Activated naive CD4-positive, alpha-beta T cell treated with anti-CD3 and anti-CD28 coated beads for 36 hours (primary cell): Measurements from ENCODE around the gene LCA5. TPM values are rescaled to one million over a fixed set of nuclear protein-coding genes. Genes with fewer than 3 reads are reported as not detected.
"Not testable (repeated sequence)": the region's sequence is repeated elsewhere in the genome, so short reads cannot be mapped to it uniquely, and the experiment has no call there.

Experiments
- CTCF ChIA-PET: fragments of 350-600 bp; sonication (Branson Sonifier 250); formaldehyde crosslinking; loops from one replicate; lab custom pipeline; 2021; ENCODE audit warnings: antibody characterized with exemption; lab: Charles Lee
- DNase-seq: peaks from one replicate; pipeline ENCODE4 v3.0.0-alpha.2; 2020
- H3K27ac Mint-ChIP-seq: one replicate; pipeline ENCODE4 v1.8.0; 2021; ENCODE audit warnings: mild to moderate bottlenecking, mixed read lengths
- H3K27me3 Mint-ChIP-seq: one replicate; pipeline ENCODE4 v1.8.0; 2021; ENCODE audit warnings: low read depth, mixed read lengths
- H3K36me3 Mint-ChIP-seq: one replicate; pipeline ENCODE4 v1.8.0; 2021; ENCODE audit warnings: low read depth, mixed read lengths
- H3K4me1 Mint-ChIP-seq: one replicate; pipeline ENCODE4 v1.8.0; 2021; ENCODE audit warnings: low read depth, mixed read lengths
- H3K4me3 Mint-ChIP-seq: one replicate; pipeline ENCODE4 v1.8.0; 2021; ENCODE audit warnings: mild to moderate bottlenecking, moderate library complexity, mixed read lengths
- H3K9me3 Mint-ChIP-seq: one replicate; pipeline ENCODE4 v1.8.0; 2021; ENCODE audit warnings: mixed read lengths
- intact Hi-C: fragments of 100-400 bp; cut with micrococcal nuclease; formaldehyde crosslinking; loops from one replicate; pipeline ENCODE4 v1.15.1; 2023
- total RNA-seq, 2 experiments: library from RNA; stranded (reverse); gene quantifications; one replicate each; pipeline ENCODE4 v1.2.3, GENCODE V29; 2021

LCA5 gene
- under 1 TPM; 0.22 to 0.29 TPM for total RNA-seq

- no peak within 1 kb of the TSS for H3K27ac Mint-ChIP-seq
- DNase-seq = peak; percentile 90
- peaks cover 8% of the 10 kb centered on the region for H3K27me3 Mint-ChIP-seq
- H3K9me3 Mint-ChIP-seq = no peaks in the 10 kb centered on the region
- intact Hi-C loops = loop anchor here (1.0 to 2.0 kb wide), 6 partner anchors 135 to 668 kb away; partner anchors contain the start of genes BCKDHB and PHIP
- no peaks in the 10 kb centered on the region for H3K4me1 Mint-ChIP-seq
- H3K36me3 Mint-ChIP-seq = no peaks in the 10 kb centered on the region
- CTCF ChIA-PET = interaction anchor here (0.5 to 0.9 kb wide), 3 partner anchors 135 to 170 kb away, joined by 3 to 4 read pairs (median 4); no protein-coding TSS in a partner anchor
- H3K4me3 Mint-ChIP-seq = no peak within 1 kb of the TSS
These were observed at the start of gene LCA5 for GRCh38 chr6:79536954-79537747. Gene LCA5 (minus strand): TSS chr6:79537430. CDS start chr6:79518894, 18,536 bp downstream.

GRCh38 chr6:79586548-79586947, 49.3 kb upstream of the LCA5 start:
- H3K36me3 Mint-ChIP-seq = no peaks in the 10 kb centered on the region
- H3K27me3 Mint-ChIP-seq = no peaks in the 10 kb centered on the region
- no peak overlapping the region for H3K27ac Mint-ChIP-seq
- intact Hi-C loops = no loop called here
- no peak overlapping the region for H3K4me3 Mint-ChIP-seq
- no peaks in the 10 kb centered on the region for H3K4me1 Mint-ChIP-seq
- peaks cover 15% of the 10 kb centered on the region for H3K9me3 Mint-ChIP-seq
- DNase-seq = no peak
- CTCF ChIA-PET = no interaction called here

- CTCF ChIA-PET = no interaction called here
- H3K36me3 Mint-ChIP-seq = no peaks in the 10 kb centered on the region
These were observed 47.1 kb upstream of the LCA5 start for GRCh38 chr6:79584332-79584731.

GRCh38 chr6:79577926-79578325, 40.7 kb upstream of the LCA5 start:
- H3K27ac Mint-ChIP-seq, H3K4me1 Mint-ChIP-seq, H3K36me3 Mint-ChIP-seq, H3K4me3 Mint-ChIP-seq, H3K27me3 Mint-ChIP-seq, intact Hi-C loops, DNase-seq: not testable (repeated sequence)
- H3K9me3 Mint-ChIP-seq = peaks cover 28% of the 10 kb centered on the region
- CTCF ChIA-PET = interaction anchor here (1.3 kb wide), 1 partner anchor 94 kb away, joined by 5 read pairs; no protein-coding TSS in a partner anchor

More at GRCh38 chr6:79584332-79584731, 47.1 kb upstream of the LCA5 start:
- intact Hi-C loops = no loop called here
- Mint-ChIP-seq H3K4me1 (no peaks in the 10 kb centered on the region), H3K9me3 (peaks cover 31% of the 10 kb centered on the region), H3K27ac (no peak overlapping the region), H3K4me3 (no peak overlapping the region), H3K27me3 (peaks cover 2% of the 10 kb centered on the region)
- DNase-seq = no peak

GRCh38 chr6:79574630-79575225, 37.5 kb upstream of the LCA5 start:
- no peak for DNase-seq
- Mint-ChIP-seq H3K9me3 (peaks cover 2% of the 10 kb centered on the region), H3K27ac (no peak overlapping the region), H3K27me3 (no peaks in the 10 kb centered on the region), H3K4me1 (no peaks in the 10 kb centered on the region), H3K36me3 (no peaks in the 10 kb centered on the region), H3K4me3 (no peak overlapping the region)
- intact Hi-C loops = no loop called here
- CTCF ChIA-PET = interaction anchor here (0.7 kb wide), 1 partner anchor 13 kb away, joined by 3 read pairs; no protein-coding TSS in a partner anchor

GRCh38 chr6:79574174-79574573, 36.9 kb upstream of the LCA5 start:
- intact Hi-C loops = no loop called here
- Mint-ChIP-seq H3K36me3 (no peaks in the 10 kb centered on the region), H3K4me3 (no peak overlapping the region), H3K27me3 (no peaks in the 10 kb centered on the region), H3K4me1 (no peaks in the 10 kb centered on the region), H3K27ac (no peak overlapping the region), H3K9me3 (no peaks in the 10 kb centered on the region)
- DNase-seq = no peak
- CTCF ChIA-PET = interaction anchor here (0.7 kb wide), 1 partner anchor 12 kb away, joined by 6 read pairs; no protein-coding TSS in a partner anchor

- CTCF ChIA-PET = interaction anchor here (0.6 to 2.1 kb wide), 15 partner anchors 60 to 299 kb away, joined by 3 to 19 read pairs (median 3); partner anchors contain the start of gene SH3BGRL2
- Mint-ChIP-seq H3K36me3 (no peaks in the 10 kb centered on the region), H3K27ac (no peak overlapping the region), H3K4me3 (no peak overlapping the region), H3K9me3 (no peaks in the 10 kb centered on the region), H3K27me3 (no peaks in the 10 kb centered on the region), H3K4me1 (no peaks in the 10 kb centered on the region)
- DNase-seq = no peak
- intact Hi-C loops = no loop called here
These were observed 33.8 kb upstream of the LCA5 start for GRCh38 chr6:79571030-79571367.

- Mint-ChIP-seq H3K36me3 (no peaks in the 10 kb centered on the region), H3K27ac (no peak overlapping the region), H3K4me3 (no peak overlapping the region), H3K4me1 (no peaks in the 10 kb centered on the region), H3K9me3 (no peaks in the 10 kb centered on the region), H3K27me3 (no peaks in the 10 kb centered on the region)
- CTCF ChIA-PET = interaction anchor here (0.6 to 2.1 kb wide), 15 partner anchors 19 to 300 kb away, joined by 3 to 19 read pairs (median 3); partner anchors contain the start of gene SH3BGRL2
- intact Hi-C loops = loop anchor here (1.0 kb wide), 4 partner anchors 102 to 298 kb away; no protein-coding TSS in a partner anchor
- DNase-seq = no peak
These were observed 33.1 kb upstream of the LCA5 start for GRCh38 chr6:79570129-79571029.

- Mint-ChIP-seq H3K4me3 (no peak overlapping the region), H3K36me3 (no peaks in the 10 kb centered on the region), H3K4me1 (no peaks in the 10 kb centered on the region), H3K9me3 (no peaks in the 10 kb centered on the region), H3K27me3 (no peaks in the 10 kb centered on the region), H3K27ac (no peak overlapping the region)
- DNase-seq = no peak
- intact Hi-C loops = no loop called here
- CTCF ChIA-PET = no interaction called here
These were observed 31.8 kb upstream of the LCA5 start for GRCh38 chr6:79568996-79569395.

GRCh38 chr6:79564636-79565035, 27.4 kb upstream of the LCA5 start:
- DNase-seq = no peak
- Mint-ChIP-seq H3K27me3 (no peaks in the 10 kb centered on the region), H3K9me3 (no peaks in the 10 kb centered on the region), H3K36me3 (no peaks in the 10 kb centered on the region), H3K4me3 (no peak overlapping the region), H3K27ac (no peak overlapping the region), H3K4me1 (no peaks in the 10 kb centered on the region)
- CTCF ChIA-PET = interaction anchor here (0.7 kb wide), 1 partner anchor 304 kb away, joined by 3 read pairs; no protein-coding TSS in a partner anchor
- intact Hi-C loops = no loop called here

GRCh38 chr6:79559706-79560105, 22.5 kb upstream of the LCA5 start:
- H3K36me3 Mint-ChIP-seq = no peaks in the 10 kb centered on the region
- H3K9me3 Mint-ChIP-seq = no peaks in the 10 kb centered on the region
- DNase-seq = no peak
- no peaks in the 10 kb centered on the region for H3K4me1 Mint-ChIP-seq
- H3K27me3 Mint-ChIP-seq = no peaks in the 10 kb centered on the region
- H3K4me3 Mint-ChIP-seq = no peak overlapping the region
- CTCF ChIA-PET = no interaction called here
- no peak overlapping the region for H3K27ac Mint-ChIP-seq
- intact Hi-C loops = no loop called here
